ENCODE data around the gene TUBA1C. TPM values are rescaled to one million over a fixed set of nuclear protein-coding genes. Genes with fewer than 3 reads are reported as not detected.

The TUBA1C gene
- total RNA-seq, 1 experiment from 2014 or later: 660 TPM

DNA sequence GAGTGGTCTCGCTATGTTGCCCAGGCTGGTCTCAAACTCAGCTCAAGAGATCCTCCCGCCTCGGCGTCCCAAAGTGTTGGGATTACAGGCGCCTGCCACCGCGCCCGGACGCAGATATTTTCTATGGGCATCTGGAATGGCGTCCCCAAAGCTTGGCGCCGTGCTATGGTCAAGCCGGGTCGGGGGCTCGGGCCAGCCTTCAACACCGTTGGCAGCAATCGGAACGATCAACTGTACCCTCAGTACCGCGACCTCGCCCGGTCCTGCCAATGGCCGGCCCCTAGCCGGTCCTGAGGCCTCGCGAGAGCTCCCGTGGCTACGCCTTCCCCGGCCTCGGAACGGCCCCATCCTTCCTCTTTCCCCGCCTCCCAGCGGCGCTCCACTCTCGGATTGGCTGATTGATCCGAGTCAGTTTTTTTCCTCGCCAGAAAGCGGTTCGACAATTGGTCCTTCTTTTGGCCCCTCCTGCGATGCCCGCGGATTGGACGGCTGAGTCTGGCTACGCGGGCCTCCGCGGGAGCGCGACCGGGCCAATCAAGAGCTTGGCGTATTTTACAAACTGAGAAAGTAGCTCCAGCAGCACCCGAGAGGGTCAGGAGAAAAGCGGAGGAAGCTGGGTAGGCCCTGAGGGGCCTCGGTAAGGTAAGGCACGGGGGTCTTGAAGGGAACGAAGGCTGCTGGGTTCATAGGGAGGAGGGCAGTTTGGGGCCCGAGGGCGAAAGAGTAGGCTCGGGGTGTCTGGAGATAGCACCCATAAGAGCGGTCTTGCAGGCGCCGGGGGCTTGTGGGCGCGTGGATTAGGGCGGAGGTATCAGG, 58.0 kb downstream of the TUBA1C start, which contains the start of gene TROAP:
Gene TROAP (plus strand): TSS at position 548 of the 816 bp plus-strand sequence. CDS start 354 bp downstream, outside the sequence.
- H3K9me3 Mint-ChIP-seq: no peaks in the 10 kb centered on the region
- Histone ChIP-seq H4K91ac (ENCODE audit: insufficient read length, low read depth, low read length) (no peak within 1 kb of the TSS), H3K14ac (ENCODE audit: insufficient read depth, low read length) (peak within 1 kb of the TSS; percentile 92), H2BK12ac (ENCODE audit: insufficient read length, low read depth, low read length) (no peak within 1 kb of the TSS), H4K8ac (replicated peaks; ENCODE audit: insufficient read length, low read depth, low read length) (no peak within 1 kb of the TSS), H3K27me3 (ENCODE audit: insufficient read depth, low read length) (no peaks in the 10 kb centered on the region), H3K9ac (ENCODE audit: extremely low read depth, insufficient read length, low read length) (peak within 1 kb of the TSS; percentile 80), H4K5ac (ENCODE audit: insufficient read length, low read depth, low read length) (no peak within 1 kb of the TSS), H2BK120ac (ENCODE audit: low read depth, low read length, poor library complexity, severe bottlenecking) (peak within 1 kb of the TSS; percentile 80), H3K4me1 (ENCODE audit: insufficient read depth, low read length) (no peaks in the 10 kb centered on the region), H3K79me2 (ENCODE audit: insufficient read depth, low read length) (no peaks in the 10 kb centered on the region; the same call in 1 of the 2 replicates), H2BK15ac (ENCODE audit: low read depth, low read length) (no peak within 1 kb of the TSS), H2AK5ac (ENCODE audit: insufficient read length, low read length) (no peak within 1 kb of the TSS), H4K20me1 (ENCODE audit: control insufficient read depth, insufficient read depth, insufficient read length) (no peaks in the 10 kb centered on the region), H2BK20ac (ENCODE audit: low read depth, low read length, poor library complexity, severe bottlenecking) (no peak within 1 kb of the TSS), H3K18ac (ENCODE audit: insufficient read length, low read depth, low read length) (peak within 1 kb of the TSS; percentile 73), H3K4ac (ENCODE audit: low read depth, low read length) (no peak within 1 kb of the TSS), H3K9me3 (ENCODE audit: control insufficient read depth, low read depth, low read length) (no peaks in the 10 kb centered on the region), H2BK5ac (ENCODE audit: insufficient read length, low read length) (no peak within 1 kb of the TSS), H2AFZ (ENCODE audit: low read length) (no peak within 1 kb of the TSS), H3K27ac (ENCODE audit: insufficient read length, low read depth, low read length) (no peak within 1 kb of the TSS), H3T11ph (ENCODE audit: low read length) (no peak within 1 kb of the TSS), H3K23me2 (ENCODE audit: insufficient read length, low read depth, low read length, poor library complexity, severe bottlenecking) (peaks cover 7% of the 10 kb centered on the region), H3K56ac (ENCODE audit: insufficient read length, low read depth, low read length) (no peak within 1 kb of the TSS), H3K79me1 (ENCODE audit: insufficient read depth, low read depth, low read length, poor library complexity, severe bottlenecking) (peaks cover 3% of the 10 kb centered on the region), H3K4me2 (ENCODE audit: insufficient read depth, insufficient read length, low read length) (peak within 1 kb of the TSS; percentile 99), H3K23ac (ENCODE audit: insufficient read length, low read depth, low read length) (no peak within 1 kb of the TSS)
- H3K36me3 Mint-ChIP-seq (ENCODE audit: insufficient read depth in 1 of 3, low read depth in 3 of 3): peaks cover 11 to 39% (median 29%) of the 10 kb centered on the region in 3 experiments; a peak in 6 of 7 replicates
- peak within 1 kb of the TSS; percentile 92 to 99 (median 98) for H3K27ac Mint-ChIP-seq
- no CpG with 5 or more reads among the region's 65 CpGs for WGBS (ENCODE audit: extremely low coverage, insufficient read length, low lambda C conversion rate)
- TF ChIP-seq, protein P1, sequence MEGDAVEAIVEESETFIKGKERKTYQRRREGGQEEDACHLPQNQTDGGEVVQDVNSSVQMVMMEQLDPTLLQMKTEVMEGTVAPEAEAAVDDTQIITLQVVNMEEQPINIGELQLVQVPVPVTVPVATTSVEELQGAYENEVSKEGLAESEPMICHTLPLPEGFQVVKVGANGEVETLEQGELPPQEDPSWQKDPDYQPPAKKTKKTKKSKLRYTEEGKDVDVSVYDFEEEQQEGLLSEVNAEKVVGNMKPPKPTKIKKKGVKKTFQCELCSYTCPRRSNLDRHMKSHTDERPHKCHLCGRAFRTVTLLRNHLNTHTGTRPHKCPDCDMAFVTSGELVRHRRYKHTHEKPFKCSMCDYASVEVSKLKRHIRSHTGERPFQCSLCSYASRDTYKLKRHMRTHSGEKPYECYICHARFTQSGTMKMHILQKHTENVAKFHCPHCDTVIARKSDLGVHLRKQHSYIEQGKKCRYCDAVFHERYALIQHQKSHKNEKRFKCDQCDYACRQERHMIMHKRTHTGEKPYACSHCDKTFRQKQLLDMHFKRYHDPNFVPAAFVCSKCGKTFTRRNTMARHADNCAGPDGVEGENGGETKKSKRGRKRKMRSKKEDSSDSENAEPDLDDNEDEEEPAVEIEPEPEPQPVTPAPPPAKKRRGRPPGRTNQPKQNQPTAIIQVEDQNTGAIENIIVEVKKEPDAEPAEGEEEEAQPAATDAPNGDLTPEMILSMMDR (conservative IDR thresholded peaks at IDR 0.05): no peak
- peak; percentile 99 for DNase-seq
- peak within 1 kb of the TSS; percentile 100 for H3K4me3 Mint-ChIP-seq
- peaks cover 10 to 21% of the 10 kb centered on the region in 2 experiments for H3K4me1 Mint-ChIP-seq
- H3K27me3 Mint-ChIP-seq (ENCODE audit: low read depth): peaks cover 6% of the 10 kb centered on the region

All from H9 (cell line).